Ishikawa (cell line): ENCODE data around the gene MSMB.

Source experiments
- CEBPB ChIP-seq: IDR thresholded peaks from 2 replicates; pipeline ENCODE4 v1.6.1; 2012
- CREB1 ChIP-seq: IDR thresholded peaks from 2 replicates; pipeline ENCODE4 v1.6.1; 2012; ENCODE audit warnings: low read depth
- EP300 ChIP-seq: IDR thresholded peaks from 2 replicates; pipeline ENCODE4 v1.6.1; 2012; ENCODE audit warnings: borderline replicate concordance
- RAD21 ChIP-seq: IDR thresholded peaks from 2 replicates; pipeline ENCODE4 v1.6.1; 2012; ENCODE audit warnings: low read depth
- TAF1 ChIP-seq: IDR thresholded peaks from 2 replicates; pipeline ENCODE4 v1.6.1; 2012; ENCODE audit warnings: low read depth, mild to moderate bottlenecking
- TF ChIP-seq, protein P1 (sequence below): IDR thresholded peaks from 2 replicates; pipeline ENCODE4 v1.6.1; 2012; ENCODE audit warnings: low read depth, mild to moderate bottlenecking
- TF ChIP-seq, protein P2 (sequence below): IDR thresholded peaks from 2 replicates; pipeline ENCODE4 v1.6.1; 2012
- TF ChIP-seq, protein P3 (sequence below): IDR thresholded peaks from 2 replicates; pipeline ENCODE4 v1.6.1; 2012

DNA sequence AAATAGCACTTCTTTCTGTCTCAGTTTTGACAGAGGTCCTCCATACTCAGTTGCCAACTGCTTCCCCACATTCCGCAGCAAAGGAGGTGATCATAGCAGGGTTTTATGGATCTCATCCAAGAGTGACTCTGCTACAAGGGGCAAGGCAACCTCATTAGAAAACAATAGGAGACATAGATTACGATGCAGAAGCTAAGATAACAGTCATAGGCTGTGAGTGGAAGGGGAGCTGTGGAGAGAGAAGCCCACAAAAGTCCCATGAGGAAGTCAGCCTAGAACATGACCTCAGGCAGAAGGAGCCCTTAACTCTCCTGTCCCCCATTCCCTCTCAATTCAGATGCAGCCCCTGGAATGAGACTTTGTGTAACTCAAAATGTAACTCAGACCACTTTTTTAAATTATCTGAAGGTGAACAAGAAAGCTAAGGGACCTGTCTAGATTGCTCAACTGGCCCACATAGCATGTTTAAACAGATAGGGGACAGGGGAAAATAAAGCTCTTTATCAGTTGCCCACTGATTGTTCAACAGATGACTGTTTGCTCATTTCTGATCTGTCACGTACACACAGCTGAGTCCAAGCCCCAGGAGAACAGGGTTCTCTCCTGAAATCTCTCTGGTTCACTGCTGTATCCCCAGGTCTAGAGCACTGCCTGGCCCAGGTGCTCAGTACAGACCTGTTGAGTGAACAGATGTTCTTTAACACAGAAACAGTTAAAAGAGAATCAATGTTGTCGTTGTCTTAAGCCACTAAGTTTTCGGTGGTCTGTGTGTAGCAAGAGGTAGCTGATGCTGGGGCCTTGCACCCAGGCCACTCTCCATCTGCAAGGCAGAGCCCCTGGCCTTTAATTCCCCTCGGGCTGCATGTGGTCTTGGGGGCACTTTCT, 14.2 kb downstream of the MSMB start:
- TF ChIP-seq, protein P1, sequence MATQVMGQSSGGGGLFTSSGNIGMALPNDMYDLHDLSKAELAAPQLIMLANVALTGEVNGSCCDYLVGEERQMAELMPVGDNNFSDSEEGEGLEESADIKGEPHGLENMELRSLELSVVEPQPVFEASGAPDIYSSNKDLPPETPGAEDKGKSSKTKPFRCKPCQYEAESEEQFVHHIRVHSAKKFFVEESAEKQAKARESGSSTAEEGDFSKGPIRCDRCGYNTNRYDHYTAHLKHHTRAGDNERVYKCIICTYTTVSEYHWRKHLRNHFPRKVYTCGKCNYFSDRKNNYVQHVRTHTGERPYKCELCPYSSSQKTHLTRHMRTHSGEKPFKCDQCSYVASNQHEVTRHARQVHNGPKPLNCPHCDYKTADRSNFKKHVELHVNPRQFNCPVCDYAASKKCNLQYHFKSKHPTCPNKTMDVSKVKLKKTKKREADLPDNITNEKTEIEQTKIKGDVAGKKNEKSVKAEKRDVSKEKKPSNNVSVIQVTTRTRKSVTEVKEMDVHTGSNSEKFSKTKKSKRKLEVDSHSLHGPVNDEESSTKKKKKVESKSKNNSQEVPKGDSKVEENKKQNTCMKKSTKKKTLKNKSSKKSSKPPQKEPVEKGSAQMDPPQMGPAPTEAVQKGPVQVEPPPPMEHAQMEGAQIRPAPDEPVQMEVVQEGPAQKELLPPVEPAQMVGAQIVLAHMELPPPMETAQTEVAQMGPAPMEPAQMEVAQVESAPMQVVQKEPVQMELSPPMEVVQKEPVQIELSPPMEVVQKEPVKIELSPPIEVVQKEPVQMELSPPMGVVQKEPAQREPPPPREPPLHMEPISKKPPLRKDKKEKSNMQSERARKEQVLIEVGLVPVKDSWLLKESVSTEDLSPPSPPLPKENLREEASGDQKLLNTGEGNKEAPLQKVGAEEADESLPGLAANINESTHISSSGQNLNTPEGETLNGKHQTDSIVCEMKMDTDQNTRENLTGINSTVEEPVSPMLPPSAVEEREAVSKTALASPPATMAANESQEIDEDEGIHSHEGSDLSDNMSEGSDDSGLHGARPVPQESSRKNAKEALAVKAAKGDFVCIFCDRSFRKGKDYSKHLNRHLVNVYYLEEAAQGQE: no peak
- TF ChIP-seq CEBPB (no peak), EP300 (no peak), RAD21 (no peak), TAF1 (no peak), CREB1 (no peak)
- TF ChIP-seq, protein P2, sequence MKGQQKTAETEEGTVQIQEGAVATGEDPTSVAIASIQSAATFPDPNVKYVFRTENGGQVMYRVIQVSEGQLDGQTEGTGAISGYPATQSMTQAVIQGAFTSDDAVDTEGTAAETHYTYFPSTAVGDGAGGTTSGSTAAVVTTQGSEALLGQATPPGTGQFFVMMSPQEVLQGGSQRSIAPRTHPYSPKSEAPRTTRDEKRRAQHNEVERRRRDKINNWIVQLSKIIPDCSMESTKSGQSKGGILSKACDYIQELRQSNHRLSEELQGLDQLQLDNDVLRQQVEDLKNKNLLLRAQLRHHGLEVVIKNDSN: no peak
- TF ChIP-seq, protein P3, sequence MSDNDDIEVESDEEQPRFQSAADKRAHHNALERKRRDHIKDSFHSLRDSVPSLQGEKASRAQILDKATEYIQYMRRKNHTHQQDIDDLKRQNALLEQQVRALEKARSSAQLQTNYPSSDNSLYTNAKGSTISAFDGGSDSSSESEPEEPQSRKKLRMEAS: no peak
